Psoas muscle (tissue), 8 donors: ENCODE measurements around the gene RASSF1. TPM values are rescaled to one million over a fixed set of nuclear protein-coding genes. Genes with fewer than 3 reads are reported as not detected.
A peak's percentile ranks its signal among the peaks of the same experiment; 100 is the strongest.
"Not testable (repeated sequence)": the region's sequence is repeated elsewhere in the genome, so short reads cannot be mapped to it uniquely, and the experiment has no call there.

Experiments
- ATAC-seq, 4 donors: fragments of 200-7000 bp; cut with Tn5 transposase; one replicate each; pipeline ENCODE4 v1.9.1; 2020; ENCODE audit warnings: moderate library complexity in 3 of 4, mild to moderate bottlenecking in 2 of 4
- DNase-seq, 2 donors: peaks; one replicate each; pipeline ENCODE4 v3.0.0-alpha.2; 2020
- H3K27ac ChIP-seq: fragments of 200-600 bp; one replicate; pipeline ENCODE4 v1.8.0; 2022
- H3K27me3 ChIP-seq, 3 donors: fragments of 200-600 bp in 1 of 3; one replicate each; pipeline versions ENCODE4 v1.6.1 to v1.8.0; 2013 to 2022; ENCODE audit warnings: low read length in 2 of 3, mild to moderate bottlenecking in 2 of 3, moderate library complexity in 1 of 3; ENCODE audit not compliant: insufficient read depth in 3 of 3
- H3K36me3 ChIP-seq, 2 donors: fragments of 200-600 bp in 1 of 2; one replicate each; pipeline versions ENCODE4 v1.6.1 to v1.8.0; 2013 to 2022; ENCODE audit warnings: low read depth in 1 of 2, mild to moderate bottlenecking in 1 of 2, moderate library complexity in 1 of 2; ENCODE audit not compliant: insufficient read depth in 1 of 2
- H3K4me1 ChIP-seq: fragments of 200-600 bp; one replicate; pipeline ENCODE4 v1.8.0; 2022
- H3K4me3 ChIP-seq: fragments of 200-600 bp; one replicate; pipeline ENCODE4 v1.8.0; 2022; ENCODE audit warnings: mild to moderate bottlenecking
- H3K9me3 ChIP-seq: fragments of 200-600 bp; one replicate; pipeline ENCODE4 v1.8.0; 2022
- CTCF ChIP-seq: fragments of 200-600 bp; IDR thresholded peaks from one replicate; pipeline ENCODE4 v1.8.0; 2022; ENCODE audit warnings: antibody characterized with exemption
- WGBS, 3 donors: extraction: QIAGEN DNeasy Blood & Tissue Kit; methylation state at CpG; one replicate each; pipeline versions ENCODE4 v1.1.6 to v1.1.7; 2013; 5-methylcytosine and 5-hydroxymethylcytosine counted together
- intact Hi-C, 2 donors: fragments of 100-400 bp; cut with DNase I; formaldehyde crosslinking; loops; one replicate each; pipeline versions ENCODE4 v1.11.0 to v1.14.2; 2022
- polyA plus RNA-seq, 3 donors: library from polyadenylated mRNA; stranded (reverse); fragments of 200-250 nt; gene quantifications; one replicate each; pipeline ENCODE4 v1.2.3, GENCODE V29; 2013
- total RNA-seq, 4 donors: library from RNA; stranded (reverse); fragmentation: NEBNext Ultra II Directional in 2 of 4; extraction: Animal tissue kit (Norgen Biotek cat#: 25700) in 2 of 4; gene quantifications; one replicate each; pipeline versions ENCODE4 v1.2.1 to v1.2.4, GENCODE V29; 2021 to 2023
- donor health status: healthy with polysubstance abuse.
- donor health status: DM: no; HTN: no; CAD: no; lungs with moderate emphysema.
- donor health status: Bipolar disorder and iron deficiency.
- donor health status: healthy.
- donor health status: DM: yes; HTN: yes; CAD: no.
- donor health status: DM: no; HTN: no; CAD: no.
- donor health status: DM: no; HTN: no; CAD: no.
- donor health status: DM: yes; HTN: yes; CAD: no.

The RASSF1 gene
- total and polyA plus RNA-seq, 7 donors, result 10.1 to 84.5 (median 24.2) TPM

GRCh38 chr3:50317300-50317699, 23.3 kb downstream of the RASSF1 start:
- WGBS, 3 donors, result 51 to 62% (median 58%) methylated on average over 6 of the region's 6 CpGs
- intact Hi-C loops, result no loop called here
- peaks cover 52% of the 10 kb centered on the region for H3K4me1 ChIP-seq
- ATAC-seq (no peak), DNase-seq (no peak)
- TF ChIP-seq CTCF, result no peak
- H3K4me3 ChIP-seq, result no peak overlapping the region
- H3K27ac ChIP-seq, result no peak overlapping the region
- no peaks in the 10 kb centered on the region for H3K27me3 ChIP-seq
- no peaks in the 10 kb centered on the region for H3K9me3 ChIP-seq
- H3K36me3 ChIP-seq, result peaks cover 0 to 42% of the 10 kb centered on the region in 2 donors

GRCh38 chr3:50316657-50317242, 23.9 kb downstream of the RASSF1 start:
- no peak for TF ChIP-seq CTCF
- peaks cover 0 to 42% of the 10 kb centered on the region in 2 donors for H3K36me3 ChIP-seq
- no peaks in the 10 kb centered on the region for H3K9me3 ChIP-seq
- no peak overlapping the region for H3K27ac ChIP-seq
- WGBS, 3 donors, result 68 to 77% (median 72%) methylated on average over 8 to 9 of the region's 9 CpGs
- peaks cover 47% of the 10 kb centered on the region for H3K4me1 ChIP-seq
- intact Hi-C loops, result no loop called here
- no peak for ATAC-seq
- no peaks in the 10 kb centered on the region for H3K27me3 ChIP-seq
- no peak for DNase-seq
- H3K4me3 ChIP-seq, result no peak overlapping the region

- Histone ChIP-seq H3K27me3 (no peaks in the 10 kb centered on the region), H3K4me3 (no peak overlapping the region), H3K9me3 (no peaks in the 10 kb centered on the region), H3K4me1 (peaks cover 40% of the 10 kb centered on the region), H3K36me3 (peaks cover 0 to 42% of the 10 kb centered on the region in 2 donors), H3K27ac (peak overlapping the region; percentile 41)
- no peak for DNase-seq
- TF ChIP-seq CTCF, result no peak
- peak in 1 of 4 donors; percentile 11 for ATAC-seq
- 97 to 100% (median 98%) methylated on average over 4 of the region's 4 CpGs for WGBS, 3 donors
- intact Hi-C loops, result no loop called here
Observed at GRCh38 chr3:50314816-50315215, 25.8 kb downstream of the RASSF1 start.

GRCh38 chr3:50314342-50314741, 26.3 kb downstream of the RASSF1 start:
- ATAC-seq (peak; percentile 29 to 82 (median 62)), DNase-seq (no peak)
- Histone ChIP-seq H3K27ac (peak overlapping the region; percentile 41), H3K4me1 (peaks cover 36% of the 10 kb centered on the region), H3K36me3 (peaks cover 0 to 39% of the 10 kb centered on the region in 2 donors), H3K9me3 (no peaks in the 10 kb centered on the region), H3K4me3 (no peak overlapping the region), H3K27me3 (no peaks in the 10 kb centered on the region)
- WGBS, 3 donors, result 26 to 39% (median 34%) methylated on average over 3 of the region's 3 CpGs
- no peak for TF ChIP-seq CTCF
- intact Hi-C loops, result no loop called here

- not testable (repeated sequence) for H3K4me3 ChIP-seq, DNase-seq, ATAC-seq
Observed at GRCh38 chr3:50312041-50312440, 28.6 kb downstream of the RASSF1 start.

More at GRCh38 chr3:50312041-50312440, 28.6 kb downstream of the RASSF1 start:
- WGBS, 3 donors, result 86 to 93% (median 90%) methylated on average over 12 to 32 of the region's 32 CpGs
- H3K36me3 ChIP-seq, result peaks cover 0 to 20% of the 10 kb centered on the region in 2 donors
- intact Hi-C loops, H3K9me3 ChIP-seq, H3K27ac ChIP-seq, H3K27me3 ChIP-seq: not testable (repeated sequence)
- peaks cover 13% of the 10 kb centered on the region for H3K4me1 ChIP-seq
